GM21619 (cell line): ENCODE results near the gene CFAP54.

Experiments used
- ATAC-seq: cut with Tn5 transposase; IDR thresholded peaks from one replicate; pipeline ENCODE4 v1.9.1; 2021; ENCODE audit not compliant: unreplicated experiment

CFAP54 gene

DNA sequence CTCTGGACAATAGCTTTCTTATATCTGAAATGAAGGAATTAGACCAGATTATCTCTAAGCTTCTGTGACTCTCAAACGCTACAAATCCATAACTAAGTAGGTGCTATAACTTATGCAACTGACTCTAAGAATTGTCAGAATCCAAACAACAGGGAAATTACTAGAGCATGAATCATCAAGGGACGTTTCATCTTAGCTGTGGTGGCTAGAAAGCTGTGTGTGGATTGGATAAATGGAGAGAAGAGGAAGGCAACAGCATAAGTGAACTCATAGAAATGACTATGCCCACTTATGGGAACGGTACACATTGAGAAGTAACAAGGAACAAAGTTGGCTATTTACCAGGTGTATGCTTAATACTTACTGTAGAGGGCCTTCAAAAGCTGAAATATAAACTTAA is 321.7 kb downstream of the CFAP54 start:
- ATAC-seq: no peak

DNA sequence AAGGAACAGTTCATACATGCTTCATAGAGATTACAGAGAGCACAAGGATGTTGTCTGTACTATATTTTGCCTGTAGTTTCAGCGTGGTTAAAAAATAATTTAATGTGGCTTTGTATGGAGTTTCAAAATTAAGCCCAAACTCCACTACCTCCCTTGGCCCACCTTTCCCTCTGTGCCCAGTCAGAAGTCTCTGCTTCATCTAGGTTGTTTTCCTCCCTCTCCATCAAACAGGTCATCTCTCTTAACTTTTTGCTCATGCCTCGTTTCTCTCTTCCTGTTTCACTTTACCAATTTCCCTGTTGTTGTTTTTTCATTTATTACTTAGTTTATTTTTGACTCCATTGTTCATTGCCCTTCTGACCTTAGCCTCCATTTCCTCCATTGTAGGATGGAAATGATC is 322.8 kb downstream of the CFAP54 start:
- no peak for ATAC-seq

GRCh38 chr12:96814200-96814599 is 324.8 kb downstream of the CFAP54 start:
- ATAC-seq: no peak

GRCh38 chr12:96821592-96821991 is 332.2 kb downstream of the CFAP54 start:
- no peak for ATAC-seq

DNA sequence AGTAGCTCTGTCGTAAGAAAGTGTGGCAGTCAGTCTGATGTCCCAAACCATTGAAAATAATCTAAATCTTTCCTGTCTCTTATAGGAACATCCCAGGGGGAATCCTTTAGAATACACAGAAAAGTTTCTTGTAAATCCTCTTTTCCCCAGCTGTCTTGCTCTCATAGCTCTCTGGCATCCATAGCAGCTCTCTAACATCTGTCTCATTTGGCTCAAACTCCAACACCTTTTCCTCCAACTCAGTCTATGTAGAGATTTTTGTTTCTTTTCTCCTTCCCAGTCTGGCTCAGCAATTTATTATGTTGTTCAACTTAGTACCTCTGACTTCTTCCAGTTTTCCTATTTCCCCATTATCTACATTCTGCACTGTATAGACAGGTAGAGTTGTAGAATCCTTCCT is 333.3 kb downstream of the CFAP54 start:
- no peak for ATAC-seq

DNA sequence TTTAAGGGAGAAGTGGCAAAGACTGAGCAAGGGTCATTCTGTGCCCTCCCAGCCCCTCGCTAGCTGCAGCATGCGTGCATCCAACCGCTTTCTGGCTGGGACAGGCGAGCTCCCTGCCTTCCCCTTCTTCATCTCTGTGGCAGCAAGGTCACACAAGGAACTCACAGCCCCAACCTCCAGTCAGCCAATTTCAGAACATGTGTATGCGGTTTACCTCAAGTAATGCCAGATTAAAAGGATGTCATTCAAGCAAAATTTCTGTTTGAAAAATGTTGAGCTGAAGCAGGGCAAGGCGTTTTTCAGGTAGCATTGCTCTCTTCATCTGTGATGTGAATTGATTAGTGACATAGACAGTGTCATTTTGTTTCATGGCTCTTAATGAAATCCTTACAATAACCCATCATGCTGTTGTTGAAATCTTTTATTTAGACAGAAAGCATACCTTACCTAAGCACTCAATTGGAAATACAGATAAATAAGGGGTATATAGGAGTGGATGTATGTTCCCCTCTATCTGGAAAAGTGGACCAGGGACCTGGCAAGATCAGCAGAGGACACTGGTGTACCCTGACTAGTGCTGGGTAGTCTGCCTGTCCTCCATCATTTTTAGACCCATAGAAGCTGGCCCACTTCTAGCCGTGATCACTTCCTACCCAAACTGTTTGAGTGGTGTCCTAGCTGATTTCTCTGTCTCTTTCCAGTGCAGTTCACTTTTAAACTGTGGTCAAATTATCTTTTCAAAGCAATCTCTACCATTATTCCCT is 334.9 kb downstream of the CFAP54 start:
- no peak for ATAC-seq

GRCh38 chr12:96824838-96825236 is 335.5 kb downstream of the CFAP54 start:
- ATAC-seq: no peak

DNA sequence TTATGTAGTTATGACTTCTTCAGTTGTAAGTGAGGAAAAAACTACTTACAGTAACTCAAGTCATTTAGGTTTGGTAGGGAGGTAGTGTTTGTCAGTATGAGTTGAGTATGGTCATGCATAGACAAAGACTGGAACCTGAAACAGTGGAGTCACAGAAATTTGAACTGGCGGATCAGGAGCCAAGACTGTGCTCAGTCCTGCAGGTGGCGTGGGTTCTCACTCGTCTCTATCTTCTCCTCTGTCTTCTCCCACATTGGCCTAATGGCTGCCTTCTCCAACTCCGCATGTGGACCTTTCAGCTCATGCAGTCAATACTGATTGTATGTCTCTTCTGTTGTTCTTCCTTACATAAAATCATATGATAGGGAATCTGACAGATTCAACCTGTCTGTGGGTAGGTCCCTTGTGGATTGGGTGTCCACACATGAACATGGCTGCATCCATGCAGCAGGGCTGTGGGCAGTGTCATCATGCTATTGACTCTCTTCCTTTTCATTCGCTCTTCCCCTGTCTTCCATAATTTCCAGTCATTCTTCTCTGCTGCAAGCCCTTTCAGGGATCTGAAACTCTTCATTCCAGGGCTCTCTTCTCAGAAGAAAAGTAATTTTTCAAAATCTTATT is 338.9 kb downstream of the CFAP54 start:
- ATAC-seq: no peak

- ATAC-seq: no peak
Measured at GRCh38 chr12:96829354-96829753, 340.0 kb downstream of the CFAP54 start.

DNA sequence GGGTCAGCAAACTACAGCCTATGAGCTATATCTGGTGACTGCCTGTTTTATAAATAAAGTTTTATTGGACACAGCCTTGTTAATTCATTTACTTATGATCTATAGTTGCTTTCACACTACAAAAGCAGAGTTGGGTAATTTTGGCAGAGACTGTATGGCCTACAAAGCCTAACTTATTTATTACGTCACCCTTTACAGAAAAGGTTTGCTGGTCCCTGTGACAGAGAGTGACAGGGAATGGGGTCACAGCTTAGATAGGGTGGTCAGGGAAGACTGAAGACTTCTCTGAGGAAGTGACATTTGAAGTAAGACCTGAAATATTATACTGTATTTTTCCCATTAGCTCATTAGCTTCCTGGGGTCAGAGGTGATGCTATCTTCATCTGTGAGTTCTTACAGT is 342.0 kb downstream of the CFAP54 start:
- no peak for ATAC-seq

GRCh38 chr12:96846293-96846692 is 356.9 kb downstream of the CFAP54 start:
- no peak for ATAC-seq

DNA sequence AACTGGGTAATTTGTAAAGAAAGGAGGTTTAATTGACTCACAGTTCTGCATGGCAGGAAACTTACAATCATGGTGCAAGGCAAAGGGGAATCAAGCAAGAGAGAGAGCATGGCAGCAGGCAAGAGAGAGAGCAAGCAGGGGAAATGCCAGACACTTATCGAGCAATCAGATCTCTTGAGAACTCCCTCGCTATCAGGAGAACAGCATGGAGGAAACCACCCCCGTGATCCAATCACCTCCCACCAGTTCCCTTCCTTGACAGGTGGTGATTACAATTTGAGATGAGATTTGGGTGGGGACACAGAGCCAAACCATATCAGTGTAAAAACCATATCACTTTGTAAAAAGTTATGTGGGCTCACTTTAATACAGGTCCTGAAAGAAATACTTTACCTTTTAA is 361.3 kb downstream of the CFAP54 start:
- ATAC-seq: no peak

DNA sequence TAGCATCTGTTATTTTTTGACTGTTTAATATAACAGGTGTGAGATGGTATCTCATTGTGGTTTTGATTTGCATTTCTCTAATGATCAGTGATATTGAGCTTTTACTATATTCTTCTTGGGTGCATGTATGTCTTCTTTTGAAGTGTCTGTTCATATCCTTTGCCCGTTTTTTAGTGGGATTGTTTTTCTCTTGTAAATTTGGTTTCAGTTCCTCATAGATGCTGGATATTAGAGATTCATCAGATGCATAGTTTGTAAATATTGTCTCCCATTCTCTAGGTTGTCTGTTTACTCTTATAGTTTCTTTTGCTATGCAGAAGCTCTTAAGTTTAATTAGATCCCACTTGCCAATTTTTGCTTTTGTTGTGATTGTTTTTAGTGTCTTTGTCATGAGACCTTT is 368.8 kb downstream of the CFAP54 start:
- no peak for ATAC-seq

- ATAC-seq: no peak
Measured at GRCh38 chr12:96861656-96862055, 372.3 kb downstream of the CFAP54 start.

- ATAC-seq: no peak
Measured at GRCh38 chr12:96862326-96862725, 372.9 kb downstream of the CFAP54 start.

GRCh38 chr12:96864335-96864734 is 375.0 kb downstream of the CFAP54 start:
- ATAC-seq: no peak

GRCh38 chr12:96866801-96867590 is 377.6 kb downstream of the CFAP54 start:
- ATAC-seq: no peak

GRCh38 chr12:96870946-96871345 is 381.6 kb downstream of the CFAP54 start:
- no peak for ATAC-seq

DNA sequence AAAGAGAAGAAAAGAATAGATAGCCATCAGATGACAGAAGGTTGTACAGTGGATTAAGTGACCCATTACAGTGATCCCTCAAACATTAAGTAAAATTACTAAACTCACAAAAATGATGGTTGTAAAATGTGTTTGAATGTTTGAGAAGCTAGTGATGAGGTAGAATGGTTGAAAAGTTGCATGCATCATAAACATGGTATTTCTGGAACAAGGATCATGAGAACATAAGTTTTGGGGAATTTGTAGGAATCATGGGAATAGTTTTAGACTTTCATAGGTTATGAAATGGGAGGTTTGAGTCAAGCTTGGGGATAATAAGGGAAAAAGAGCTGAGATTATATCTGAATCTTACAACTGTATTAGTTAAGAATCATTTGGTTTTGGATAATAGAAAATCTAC is 383.6 kb downstream of the CFAP54 start:
- no peak for ATAC-seq

GRCh38 chr12:96874211-96874610 is 384.8 kb downstream of the CFAP54 start:
- ATAC-seq: no peak

- ATAC-seq: no peak
Measured at GRCh38 chr12:96876966-96877365, 387.6 kb downstream of the CFAP54 start.

DNA sequence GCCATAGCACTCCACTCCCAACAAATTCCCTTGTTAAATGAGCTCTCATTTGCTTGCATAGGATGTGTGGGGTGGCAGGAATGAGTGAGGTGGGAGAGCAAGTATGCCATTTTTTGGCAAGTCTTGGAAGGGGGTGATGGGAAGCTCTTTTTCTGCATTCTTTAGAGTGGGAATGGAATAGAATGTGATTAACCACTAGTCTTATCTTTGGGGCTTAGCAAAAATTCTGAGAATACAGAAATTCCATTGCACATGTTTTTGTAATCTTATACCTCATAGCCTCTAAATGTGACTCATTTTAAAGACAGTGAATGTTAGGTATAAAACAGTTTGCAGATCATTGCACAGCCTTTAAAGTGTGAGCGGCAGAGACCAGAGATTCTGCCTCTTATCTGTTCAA is 389.3 kb downstream of the CFAP54 start:
- no peak for ATAC-seq
